ENCODE results near the gene COMMD2. TPM values are rescaled to one million over a fixed set of nuclear protein-coding genes. Genes with fewer than 3 reads are reported as not detected.

COMMD2 gene
- total RNA-seq, 2 donors from 2014 or later: 65.3 to 77.0 TPM

GRCh38 chr3:149771652-149772271, 19.5 kb upstream of the COMMD2 start:
- no peaks in the 10 kb centered on the region for H3K27me3 ChIP-seq (ENCODE audit: control insufficient read depth, insufficient read depth, low read length, poor library complexity, severe bottlenecking)
- no peak overlapping the region for H3K27ac ChIP-seq (ENCODE audit: low read depth, low read length)
- peaks cover 3% of the 10 kb centered on the region for H3K4me1 ChIP-seq (ENCODE audit: control insufficient read depth, insufficient read depth, low read length)
- no peak overlapping the region for H3K4me3 ChIP-seq (ENCODE audit: low read length)
- TF ChIP-seq, protein P1, sequence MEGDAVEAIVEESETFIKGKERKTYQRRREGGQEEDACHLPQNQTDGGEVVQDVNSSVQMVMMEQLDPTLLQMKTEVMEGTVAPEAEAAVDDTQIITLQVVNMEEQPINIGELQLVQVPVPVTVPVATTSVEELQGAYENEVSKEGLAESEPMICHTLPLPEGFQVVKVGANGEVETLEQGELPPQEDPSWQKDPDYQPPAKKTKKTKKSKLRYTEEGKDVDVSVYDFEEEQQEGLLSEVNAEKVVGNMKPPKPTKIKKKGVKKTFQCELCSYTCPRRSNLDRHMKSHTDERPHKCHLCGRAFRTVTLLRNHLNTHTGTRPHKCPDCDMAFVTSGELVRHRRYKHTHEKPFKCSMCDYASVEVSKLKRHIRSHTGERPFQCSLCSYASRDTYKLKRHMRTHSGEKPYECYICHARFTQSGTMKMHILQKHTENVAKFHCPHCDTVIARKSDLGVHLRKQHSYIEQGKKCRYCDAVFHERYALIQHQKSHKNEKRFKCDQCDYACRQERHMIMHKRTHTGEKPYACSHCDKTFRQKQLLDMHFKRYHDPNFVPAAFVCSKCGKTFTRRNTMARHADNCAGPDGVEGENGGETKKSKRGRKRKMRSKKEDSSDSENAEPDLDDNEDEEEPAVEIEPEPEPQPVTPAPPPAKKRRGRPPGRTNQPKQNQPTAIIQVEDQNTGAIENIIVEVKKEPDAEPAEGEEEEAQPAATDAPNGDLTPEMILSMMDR (conservative IDR thresholded peaks at IDR 0.05): peak; percentile 90
- H3K36me3 ChIP-seq (ENCODE audit: control insufficient read depth, insufficient read depth, low read length): no peaks in the 10 kb centered on the region
- H3K9ac ChIP-seq (ENCODE audit: extremely low read depth, low read length, poor library complexity, severe bottlenecking): no peak overlapping the region
- H3K9me3 ChIP-seq (ENCODE audit: control insufficient read depth, low read length): no peaks in the 10 kb centered on the region
- no peak overlapping the region for H3K4me3 Mint-ChIP-seq
- H3K9me3 Mint-ChIP-seq: no peaks in the 10 kb centered on the region
- H3K4me1 Mint-ChIP-seq: peaks cover 4% of the 10 kb centered on the region
- DNase-seq: peak; percentile 88
- H3K27me3 Mint-ChIP-seq (ENCODE audit: insufficient read depth): no peaks in the 10 kb centered on the region
- no peaks in the 10 kb centered on the region for H3K36me3 Mint-ChIP-seq (ENCODE audit: low read depth)
- no peak overlapping the region for H3K27ac Mint-ChIP-seq
- 63 to 74% methylated on average over 6 to 8 of the region's 8 CpGs for WGBS, 2 experiments (ENCODE audit: insufficient coverage in 1 of 2, insufficient read length in 1 of 2)

GRCh38 chr3:149770246-149770645, 18.0 kb upstream of the COMMD2 start:
- Mint-ChIP-seq H3K4me1 (peaks cover 4% of the 10 kb centered on the region), H3K36me3 (ENCODE audit: low read depth) (no peaks in the 10 kb centered on the region), H3K4me3 (no peak overlapping the region), H3K27me3 (ENCODE audit: insufficient read depth) (no peaks in the 10 kb centered on the region), H3K9me3 (no peaks in the 10 kb centered on the region), H3K27ac (no peak overlapping the region)
- TF ChIP-seq, protein P1 (conservative IDR thresholded peaks at IDR 0.05): peak; percentile 52
- 93 to 94% methylated on average over 2 of the region's 2 CpGs for WGBS, 2 experiments (ENCODE audit: insufficient coverage in 1 of 2, insufficient read length in 1 of 2)
- H3K4me3 ChIP-seq (ENCODE audit: low read length): no peak overlapping the region
- no peak overlapping the region for H3K27ac ChIP-seq (ENCODE audit: low read depth, low read length)
- H3K9me3 ChIP-seq (ENCODE audit: control insufficient read depth, low read length): no peaks in the 10 kb centered on the region
- no peak overlapping the region for H3K9ac ChIP-seq (ENCODE audit: extremely low read depth, low read length, poor library complexity, severe bottlenecking)
- DNase-seq: no peak
- H3K4me1 ChIP-seq (ENCODE audit: control insufficient read depth, insufficient read depth, low read length): peaks cover 3% of the 10 kb centered on the region
- H3K36me3 ChIP-seq (ENCODE audit: control insufficient read depth, insufficient read depth, low read length): no peaks in the 10 kb centered on the region
- no peaks in the 10 kb centered on the region for H3K27me3 ChIP-seq (ENCODE audit: control insufficient read depth, insufficient read depth, low read length, poor library complexity, severe bottlenecking)

GRCh38 chr3:149768704-149769103, 16.4 kb upstream of the COMMD2 start:
- peaks cover 5% of the 10 kb centered on the region for H3K27me3 ChIP-seq (ENCODE audit: control insufficient read depth, insufficient read depth, low read length, poor library complexity, severe bottlenecking)
- DNase-seq: no peak
- no peak overlapping the region for H3K27ac ChIP-seq (ENCODE audit: low read depth, low read length)
- no peaks in the 10 kb centered on the region for H3K9me3 ChIP-seq (ENCODE audit: control insufficient read depth, low read length)
- H3K4me3 Mint-ChIP-seq: no peak overlapping the region
- no peak overlapping the region for H3K9ac ChIP-seq (ENCODE audit: extremely low read depth, low read length, poor library complexity, severe bottlenecking)
- H3K4me1 ChIP-seq (ENCODE audit: control insufficient read depth, insufficient read depth, low read length): peaks cover 3% of the 10 kb centered on the region
- 87 to 93% methylated on average over 4 to 5 of the region's 6 CpGs for WGBS, 2 experiments (ENCODE audit: insufficient coverage in 1 of 2, insufficient read length in 1 of 2)
- H3K9me3 Mint-ChIP-seq: no peaks in the 10 kb centered on the region
- H3K36me3 ChIP-seq (ENCODE audit: control insufficient read depth, insufficient read depth, low read length): no peaks in the 10 kb centered on the region
- H3K4me1 Mint-ChIP-seq: peaks cover 4% of the 10 kb centered on the region
- no peaks in the 10 kb centered on the region for H3K36me3 Mint-ChIP-seq (ENCODE audit: low read depth)
- H3K27me3 Mint-ChIP-seq (ENCODE audit: insufficient read depth): no peaks in the 10 kb centered on the region
- no peak overlapping the region for H3K27ac Mint-ChIP-seq
- TF ChIP-seq, protein P1 (conservative IDR thresholded peaks at IDR 0.05): no peak
- no peak overlapping the region for H3K4me3 ChIP-seq (ENCODE audit: low read length)

Data from endodermal cell (in vitro differentiated cells).